K562 (cell line): ENCODE measurements around the gene CEP135. TPM values are rescaled to one million over a fixed set of nuclear protein-coding genes. Genes with fewer than 3 reads are reported as not detected.

Experiments
- ATAC-seq: fragments of 200-7000 bp; cut with Tn5 transposase; 3 replicates; pipeline ENCODE4 v1.9.1; 2020; ENCODE audit warnings: moderate library complexity
- BruUV-seq: library from RNA; stranded (reverse); fragments of 400-500 nt; replicated peaks from 2 replicates; lab custom pipeline; 2021; lab: Mats Ljungman, UMichigan
- CTCF ChIA-PET: fragments of 300-600 bp; formaldehyde crosslinking; extraction: SDS; loops from one replicate; lab custom pipeline; 2021; ENCODE audit warnings: low intra/inter-chr PET ratio; lab: Yijun Ruan, JAX
- POLR2A ChIA-PET: fragments of 300-600, 350-650 bp; sonication (Branson Sonifier 250); formaldehyde crosslinking; extraction: SDS; loops from one replicate; lab custom pipeline; 2021; ENCODE audit warnings: antibody characterized with exemption, inconsistent platforms; lab: Yijun Ruan, JAX
- DNase-seq, 4 experiments: peaks; one replicate each; pipeline versions ENCODE4 v3.0.0 to v3.0.0-alpha.2; 2011 to 2018; ENCODE audit warnings: low spot score in 3 of 4, mixed read lengths in 3 of 4; ENCODE audit errors: extremely low read depth in 1 of 4
- FAIRE-seq: peaks from 2 replicates; lab custom pipeline; 2011; peaks lifted over from hg19 to GRCh38; lab: Jason Lieb, UNC
- H2AFZ ChIP-seq: 2 replicates; pipeline ENCODE4 v1.6.0; 2011; ENCODE audit warnings: low read depth, low read length, control low read depth, inconsistent platforms
- H3K27ac ChIP-seq: fragments of 200-600 bp; 3 replicates; pipeline ENCODE4 v1.8.0; 2011; ENCODE audit warnings: low read depth, mild to moderate bottlenecking, control low read depth, inconsistent platforms, low read length, moderate library complexity, mixed read lengths; ENCODE audit errors: extremely low read depth
- H3K27me3 ChIP-seq, 2 experiments: fragments of 300-600 bp in 1 of 2; 2 replicates in 1 of 2; 3 replicates in 1 of 2; pipeline versions ENCODE4 v1.6.0 to v1.8.0; 2011; ENCODE audit warnings: inconsistent platforms in 2 of 2, low read length in 2 of 2, mild to moderate bottlenecking in 1 of 2, mixed read lengths in 1 of 2, moderate library complexity in 1 of 2; ENCODE audit not compliant: control insufficient read depth in 2 of 2, insufficient read depth in 2 of 2
- H3K36me3 ChIP-seq: fragments of 300-600 bp; 3 replicates; pipeline ENCODE4 v1.8.0; 2011; ENCODE audit warnings: mild to moderate bottlenecking, low read length, inconsistent platforms; ENCODE audit not compliant: control insufficient read depth, insufficient read depth
- H3K4me1 ChIP-seq, 2 experiments: fragments of 200-600 bp in 1 of 2; replicated peaks in 1 of 2; 2 replicates in 1 of 2; 3 replicates in 1 of 2; pipeline versions ENCODE4 v1.5.1 to v1.8.0; 2011; ENCODE audit warnings: inconsistent platforms in 2 of 2, low read length in 2 of 2, mild to moderate bottlenecking in 1 of 2, mixed read lengths in 1 of 2, moderate library complexity in 1 of 2; ENCODE audit not compliant: control insufficient read depth in 2 of 2, insufficient read depth in 2 of 2
- H3K4me2 ChIP-seq: 2 replicates; pipeline ENCODE4 v1.6.1; 2011; ENCODE audit warnings: low read length, control low read depth, inconsistent platforms, mixed read lengths; ENCODE audit not compliant: insufficient read depth
- H3K4me3 ChIP-seq: fragments of 200-600 bp; sonication (generic), shearing (Covaris generic); 2 replicates; pipeline ENCODE4 v1.5.1; 2016; ENCODE audit warnings: control low read depth, inconsistent platforms
- H3K79me2 ChIP-seq: fragments of 200-600 bp; 3 replicates; pipeline ENCODE4 v1.8.0; 2011; ENCODE audit warnings: low read length, inconsistent platforms; ENCODE audit not compliant: control insufficient read depth, insufficient read depth
- H3K9ac ChIP-seq, 2 experiments: 2 replicates each; pipeline versions ENCODE4 v1.6.0 to v1.6.1; 2011; ENCODE audit warnings: low read depth in 2 of 2, low read length in 2 of 2, control low read depth in 1 of 2, inconsistent platforms in 1 of 2, mild to moderate bottlenecking in 1 of 2, mixed read lengths in 1 of 2; ENCODE audit not compliant: insufficient read depth in 1 of 2
- H3K9me1 ChIP-seq: one replicate; pipeline ENCODE4 v1.6.0; 2011; ENCODE audit warnings: inconsistent platforms, mild to moderate bottlenecking, low read length, moderate library complexity; ENCODE audit not compliant: control insufficient read depth, insufficient read depth
- H3K9me3 ChIP-seq: replicated peaks from 2 replicates; pipeline ENCODE4 v1.5.1; 2011; ENCODE audit warnings: low read depth, low read length, inconsistent platforms; ENCODE audit not compliant: control insufficient read depth, insufficient read depth
- H4K20me1 ChIP-seq: replicated peaks from 2 replicates; pipeline ENCODE4 v1.6.1; 2011; ENCODE audit warnings: low read length, inconsistent platforms, mixed read lengths; ENCODE audit not compliant: control insufficient read depth, insufficient read depth
- ATF6 ChIP-seq: sonication (generic); formaldehyde crosslinking; IDR thresholded peaks from 2 replicates; pipeline ENCODE4 v1.4.0; 2020; ENCODE audit warnings: mild to moderate bottlenecking, missing genetic modification reagents
- POLR3A ChIP-seq: IDR thresholded peaks from 2 replicates; pipeline ENCODE4 v1.6.1; 2011; ENCODE audit warnings: borderline replicate concordance, mild to moderate bottlenecking, moderate library complexity; ENCODE audit not compliant: insufficient read length, insufficient read depth; ENCODE audit errors: extremely low read depth
- SREBF2 ChIP-seq: sonication (generic); formaldehyde crosslinking; IDR thresholded peaks from 2 replicates; pipeline ENCODE4 v1.4.0; 2020; ENCODE audit warnings: mild to moderate bottlenecking, missing genetic modification reagents
- ZNF830 ChIP-seq: fragments of 250-450 bp; sonication (Bioruptor Pico); IDR thresholded peaks from 2 replicates; pipeline ENCODE4 v1.5.0; 2021; ENCODE audit warnings: mild to moderate bottlenecking
- WGBS: fragments of 100-300 bp; shearing (Covaris generic); methylation state at CpG from one replicate; pipeline ENCODE4 v1.1.6; 2016; ENCODE audit warnings: low coverage, mixed read lengths; ENCODE audit not compliant: insufficient coverage; ENCODE audit errors: missing lambda C conversion rate; 5-methylcytosine and 5-hydroxymethylcytosine counted together
- in situ Hi-C: fragments of 300-500 bp; cut with MboI; formaldehyde crosslinking; loops from 4 replicates; pipeline ENCODE4 v1.15.0; 2018; ENCODE audit warnings: inconsistent platforms, mixed read lengths
- intact Hi-C: fragments of 100-400 bp; cut with micrococcal nuclease; formaldehyde crosslinking; loops from 2 replicates; pipeline ENCODE4 v1.14.2; 2022
- polyA plus RNA-seq, 8 experiments: library from polyadenylated mRNA; depleted of rRNA in 4 of 8; stranded (reverse) in 5 of 8; unstranded in 3 of 8; fragments of >200 nt; fragmentation: Nextera tagmentation in 2 of 8; fragmentation: Illumina TruSeq in 1 of 8; extraction: Ambion mirVana in 2 of 8; extraction: Trizol in 1 of 8; gene quantifications; 2 replicates each; pipeline versions ENCODE4 v1.2.1 to v1.2.3, GENCODE V29; 2011 to 2014; ENCODE audit warnings: inconsistent platforms in 1 of 8, missing spikeins in 1 of 8
- total RNA-seq, 7 experiments: library from RNA; depleted of rRNA in 6 of 7; stranded (reverse); fragments of >200 nt in 6 of 7; fragmentation: Illumina TruSeq in 2 of 7; extraction: Trizol in 2 of 7; gene quantifications; 2 replicates each; pipeline versions ENCODE4 v1.2.1 to v1.2.3, GENCODE V29; 2011 to 2021; ENCODE audit warnings: low replicate concordance in 1 of 7
- TF ChIP-seq, protein P1 (sequence below): sonication (generic); formaldehyde crosslinking; IDR thresholded peaks from 2 replicates; pipeline ENCODE4 v1.8.0; 2022; ENCODE audit warnings: mild to moderate bottlenecking, missing genetic modification reagents, borderline replicate concordance
- TF ChIP-seq, protein P2 (sequence below), 2 experiments: IDR thresholded peaks; 2 replicates each; pipeline ENCODE4 v1.6.1; 2011; ENCODE audit warnings: borderline replicate concordance in 1 of 2, control low read depth in 1 of 2, low read depth in 1 of 2, low read length in 1 of 2, mild to moderate bottlenecking in 1 of 2, mixed read lengths in 1 of 2, moderate library complexity in 1 of 2; ENCODE audit not compliant: insufficient read depth in 1 of 2, insufficient read length in 1 of 2, poor library complexity in 1 of 2, severe bottlenecking in 1 of 2; ENCODE audit errors: extremely low read depth in 1 of 2

The CEP135 gene
- total and polyA plus RNA-seq, 9 of the 15 experiments (the other 6 are each of a cell fraction or from before 2014, with no cell fraction given): 3.1 to 18.9 (median 15.3) TPM

DNA sequence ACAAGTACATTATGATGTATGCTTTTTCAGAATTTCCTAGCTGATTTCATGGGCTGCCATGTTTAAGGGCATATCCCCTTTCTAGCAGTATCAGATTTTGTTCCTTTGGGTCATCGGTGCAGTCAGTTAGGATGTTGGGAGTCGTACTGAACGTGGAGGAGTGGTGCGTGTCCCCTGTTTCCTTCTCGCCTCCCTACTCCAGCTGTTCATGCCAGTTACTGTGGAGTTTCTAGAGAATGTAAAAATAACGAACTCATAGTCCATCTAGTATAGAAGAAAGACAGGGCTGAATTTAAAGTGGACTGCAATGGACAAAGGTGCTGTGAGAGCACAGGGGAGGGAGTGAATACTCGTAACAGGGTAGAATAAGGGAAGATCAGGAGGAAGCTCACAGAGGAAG lies 111.3 kb downstream of the CEP135 start (continued):
- TF ChIP-seq, protein P1, sequence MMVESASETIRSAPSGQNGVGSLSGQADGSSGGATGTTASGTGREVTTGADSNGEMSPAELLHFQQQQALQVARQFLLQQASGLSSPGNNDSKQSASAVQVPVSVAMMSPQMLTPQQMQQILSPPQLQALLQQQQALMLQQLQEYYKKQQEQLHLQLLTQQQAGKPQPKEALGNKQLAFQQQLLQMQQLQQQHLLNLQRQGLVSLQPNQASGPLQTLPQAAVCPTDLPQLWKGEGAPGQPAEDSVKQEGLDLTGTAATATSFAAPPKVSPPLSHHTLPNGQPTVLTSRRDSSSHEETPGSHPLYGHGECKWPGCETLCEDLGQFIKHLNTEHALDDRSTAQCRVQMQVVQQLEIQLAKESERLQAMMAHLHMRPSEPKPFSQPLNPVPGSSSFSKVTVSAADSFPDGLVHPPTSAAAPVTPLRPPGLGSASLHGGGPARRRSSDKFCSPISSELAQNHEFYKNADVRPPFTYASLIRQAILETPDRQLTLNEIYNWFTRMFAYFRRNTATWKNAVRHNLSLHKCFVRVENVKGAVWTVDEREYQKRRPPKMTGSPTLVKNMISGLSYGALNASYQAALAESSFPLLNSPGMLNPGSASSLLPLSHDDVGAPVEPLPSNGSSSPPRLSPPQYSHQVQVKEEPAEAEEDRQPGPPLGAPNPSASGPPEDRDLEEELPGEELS (CRISPR knock-in tag): no peak

GRCh38 chr4:56062106-56062505 lies 113.4 kb downstream of the CEP135 start:
- POLR2A ChIA-PET: interaction anchor here (0.7 kb wide), 1 partner anchor 1249 kb away, joined by 3 read pairs; no protein-coding TSS in a partner anchor
- no peaks in the 10 kb centered on the region for H4K20me1 ChIP-seq
- H3K4me2 ChIP-seq: no peak overlapping the region
- CTCF ChIA-PET: no interaction called here
- BruUV-seq: no TSS peak
- ATAC-seq: no peak
- H3K4me3 ChIP-seq: no peak overlapping the region
- peaks cover 5 to 19% of the 10 kb centered on the region in 2 experiments; a peak in 2 of 5 replicates for H3K27me3 ChIP-seq
- FAIRE-seq: no peak
- no peak for TF ChIP-seq SREBF2 (CRISPR knock-in tag)
- TF ChIP-seq, protein P2, sequence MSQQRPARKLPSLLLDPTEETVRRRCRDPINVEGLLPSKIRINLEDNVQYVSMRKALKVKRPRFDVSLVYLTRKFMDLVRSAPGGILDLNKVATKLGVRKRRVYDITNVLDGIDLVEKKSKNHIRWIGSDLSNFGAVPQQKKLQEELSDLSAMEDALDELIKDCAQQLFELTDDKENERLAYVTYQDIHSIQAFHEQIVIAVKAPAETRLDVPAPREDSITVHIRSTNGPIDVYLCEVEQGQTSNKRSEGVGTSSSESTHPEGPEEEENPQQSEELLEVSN (IDR thresholded peaks at IDR 0.05; ENCODE audit: borderline replicate concordance in 1 of 2, extremely low read depth in 1 of 2, insufficient read depth in 1 of 2, insufficient read length in 1 of 2, low read depth in 1 of 2, low read length in 1 of 2, poor library complexity in 1 of 2, severe bottlenecking in 1 of 2): no peak
- TF ChIP-seq ATF6 (CRISPR knock-in tag): no peak
- TF ChIP-seq ZNF830 (CRISPR knock-in tag): no peak
- TF ChIP-seq POLR3A: no peak
- H3K27ac ChIP-seq: no peak overlapping the region
- no peak overlapping the region for H2AFZ ChIP-seq
- WGBS: 4% methylated on average over 3 of the region's 3 CpGs
- H3K4me1 ChIP-seq: no peaks in the 10 kb centered on the region
- no peaks in the 10 kb centered on the region for H3K79me2 ChIP-seq
- in situ Hi-C loops: no loop called here
- no peaks in the 10 kb centered on the region for H3K9me1 ChIP-seq
- intact Hi-C loops: no loop called here
- H3K9ac ChIP-seq: no peak overlapping the region
- DNase-seq: no peak
- H3K9me3 ChIP-seq: no peaks in the 10 kb centered on the region
- H3K36me3 ChIP-seq: no peaks in the 10 kb centered on the region
